Measurements from ENCODE around the gene PTK7. TPM values are rescaled to one million over a fixed set of nuclear protein-coding genes. Genes with fewer than 3 reads are reported as not detected.

Gene PTK7
- polyA plus RNA-seq, 4 donors = 234 to 249 (median 244) TPM

- DNase-seq (ENCODE audit: low read depth in 4 of 4, low spot score in 3 of 4) = peak; percentile 92 to 97 (median 95)
These were observed 98.4 kb downstream of the PTK7 start for GRCh38 chr6:43174263-43175112.

GRCh38 chr6:43175676-43176422 lies 99.7 kb downstream of the PTK7 start:
- no peak for DNase-seq (ENCODE audit: low read depth in 4 of 4, low spot score in 3 of 4)

- no peak for DNase-seq (ENCODE audit: low read depth in 4 of 4, low spot score in 3 of 4)
These were observed 100.3 kb downstream of the PTK7 start for GRCh38 chr6:43176423-43176786.

DNA sequence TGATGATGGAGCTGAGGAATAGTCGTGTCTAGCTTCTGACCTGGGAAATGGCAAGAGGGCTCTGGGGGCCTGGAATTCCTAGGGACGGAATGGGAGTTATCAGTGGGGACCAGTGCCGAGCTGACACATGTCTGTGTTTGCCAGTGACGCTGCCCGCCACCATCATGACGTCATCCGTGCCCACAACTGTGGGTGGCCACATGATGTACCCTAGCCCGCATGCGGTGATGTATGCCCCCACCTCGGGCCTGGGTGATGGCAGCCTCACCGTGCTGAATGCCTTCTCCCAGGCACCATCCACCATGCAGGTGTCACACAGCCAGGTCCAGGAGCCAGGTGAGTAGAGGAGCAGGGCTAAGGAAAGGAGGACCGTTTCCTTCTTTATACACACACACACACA lies 102.0 kb downstream of the PTK7 start:
- no peak for DNase-seq (ENCODE audit: low read depth in 4 of 4, low spot score in 3 of 4)

DNA sequence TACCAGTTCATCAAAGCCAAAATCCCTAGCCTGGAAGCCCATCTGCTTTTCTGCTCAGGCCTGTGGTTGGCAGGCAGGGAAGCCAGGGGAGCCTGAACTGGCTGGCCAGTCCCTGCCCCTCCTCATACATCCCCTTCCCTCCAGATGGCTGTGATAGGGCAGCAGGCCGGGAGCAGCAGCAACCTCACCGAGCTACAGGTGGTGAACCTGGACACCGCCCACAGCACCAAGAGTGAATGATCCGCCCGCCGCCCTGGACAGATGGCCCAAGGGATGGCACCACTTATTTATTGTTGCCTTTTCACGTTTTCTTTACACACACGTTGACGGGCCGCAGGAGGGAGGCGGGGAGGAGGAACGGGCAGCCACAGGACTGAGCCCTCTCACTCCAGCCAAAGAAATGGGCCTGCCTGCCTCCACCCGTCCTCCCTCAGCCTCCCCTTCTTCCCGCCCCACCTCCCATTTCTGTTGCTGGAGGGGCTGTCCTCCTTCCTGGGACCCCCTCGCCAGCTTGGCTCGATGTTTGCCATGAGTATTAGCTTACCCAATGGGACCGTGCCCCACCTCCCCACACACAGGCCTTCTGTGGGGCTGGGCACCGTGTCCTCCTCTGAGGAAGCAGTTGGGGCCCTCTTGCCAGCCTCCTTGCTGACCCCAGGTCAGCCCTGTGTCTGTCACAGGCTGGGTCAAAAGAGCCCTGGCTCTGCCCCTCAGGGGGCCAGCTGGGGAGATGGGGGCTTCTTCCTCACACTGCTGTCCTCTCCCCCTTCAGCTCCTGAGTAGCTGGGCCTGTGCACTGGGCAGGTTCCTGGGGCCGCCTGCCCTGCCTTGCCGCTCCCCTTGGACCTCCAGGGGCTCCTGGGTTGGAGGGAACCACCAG lies 103.1 kb downstream of the PTK7 start:
- no peak for DNase-seq (ENCODE audit: low read depth in 4 of 4, low spot score in 3 of 4)

DNA sequence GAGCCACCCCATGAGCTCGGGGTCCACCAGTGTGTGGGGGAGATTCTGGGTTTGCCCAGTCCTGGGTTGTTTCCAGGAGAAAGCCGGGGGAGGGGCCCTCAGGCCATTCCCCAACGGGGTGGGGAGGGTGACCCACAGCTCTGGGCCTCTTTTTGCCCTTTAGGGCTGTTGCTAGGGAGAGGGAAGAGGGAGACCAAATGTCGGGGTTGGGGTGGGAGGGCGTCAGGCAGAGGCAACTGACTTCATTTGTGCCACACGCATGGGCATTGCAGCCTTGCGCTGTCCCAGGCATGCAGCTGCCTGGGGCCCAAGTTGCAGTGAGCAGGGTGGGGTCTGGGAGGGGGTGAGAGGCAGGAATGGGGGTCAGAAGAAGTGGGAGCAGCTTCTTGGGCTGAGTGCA lies 103.9 kb downstream of the PTK7 start:
- DNase-seq (ENCODE audit: low read depth in 4 of 4, low spot score in 3 of 4) = no peak

GRCh38 chr6:43180985-43181384 lies 104.9 kb downstream of the PTK7 start:
- DNase-seq (ENCODE audit: low read depth in 4 of 4, low spot score in 3 of 4) = no peak

- no peak for DNase-seq (ENCODE audit: low read depth in 4 of 4, low spot score in 3 of 4)
These were observed 105.5 kb downstream of the PTK7 start for GRCh38 chr6:43181621-43181941.

- peak in 3 of 4 donors; percentile 57 to 70 (median 69) for DNase-seq (ENCODE audit: low read depth in 4 of 4, low spot score in 3 of 4)
These were observed 106.1 kb downstream of the PTK7 start, which contains the start of gene CUL9 for GRCh38 chr6:43181942-43182860. Gene CUL9, plus strand, starts transcription at chr6:43182196. Its CDS starts 2,115 bp downstream, at chr6:43184311.

GRCh38 chr6:43183441-43183840 lies 107.3 kb downstream of the PTK7 start:
- DNase-seq (ENCODE audit: low read depth in 4 of 4, low spot score in 3 of 4) = no peak

DNA sequence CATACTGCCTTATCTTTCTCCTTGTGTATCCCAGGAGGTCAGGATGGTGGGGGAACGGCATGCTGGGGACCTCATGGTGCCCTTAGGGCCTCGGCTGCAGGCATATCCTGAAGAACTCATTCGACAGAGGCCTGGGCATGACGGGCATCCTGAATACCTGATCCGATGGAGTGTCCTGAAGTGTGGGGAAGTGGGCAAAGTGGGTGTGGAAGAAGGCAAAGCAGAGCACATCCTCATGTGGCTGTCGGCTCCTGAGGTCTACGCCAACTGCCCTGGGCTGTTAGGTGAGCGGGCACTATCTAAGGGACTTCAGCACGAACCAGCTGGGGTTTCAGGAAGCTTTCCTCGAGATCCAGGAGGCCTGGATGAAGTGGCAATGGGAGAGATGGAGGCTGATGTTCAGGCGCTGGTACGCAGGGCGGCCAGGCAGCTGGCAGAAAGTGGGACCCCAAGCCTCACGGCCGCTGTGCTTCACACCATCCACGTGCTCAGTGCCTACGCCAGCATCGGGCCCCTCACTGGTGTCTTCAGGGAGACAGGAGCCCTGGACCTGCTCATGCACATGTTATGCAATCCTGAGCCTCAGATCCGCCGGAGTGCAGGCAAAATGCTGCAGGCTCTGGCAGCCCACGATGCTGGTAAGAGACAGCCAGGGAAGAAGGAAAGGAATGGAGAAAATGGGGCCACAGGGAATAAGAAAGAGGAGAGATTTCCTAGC lies 108.3 kb downstream of the PTK7 start:
- DNase-seq (ENCODE audit: low read depth in 4 of 4, low spot score in 3 of 4) = no peak

GRCh38 chr6:43185391-43185985 lies 109.4 kb downstream of the PTK7 start:
- no peak for DNase-seq (ENCODE audit: low read depth in 4 of 4, low spot score in 3 of 4)

DNA sequence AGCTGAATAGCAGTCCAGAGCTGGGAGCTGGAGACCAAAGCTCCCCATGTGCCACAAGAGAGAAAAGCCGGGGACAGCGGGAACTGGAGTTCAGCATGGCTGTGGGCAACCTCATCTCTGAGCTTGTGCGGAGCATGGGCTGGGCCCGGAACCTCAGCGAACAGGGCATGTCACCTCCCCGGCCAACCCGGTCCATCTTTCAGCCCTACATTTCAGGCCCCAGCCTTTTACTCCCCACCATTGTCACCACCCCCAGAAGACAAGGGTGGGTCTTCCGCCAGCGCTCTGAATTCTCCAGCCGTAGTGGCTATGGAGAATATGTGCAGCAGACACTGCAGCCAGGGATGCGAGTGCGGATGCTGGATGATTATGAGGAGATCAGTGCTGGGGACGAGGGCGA lies 109.9 kb downstream of the PTK7 start:
- no peak for DNase-seq (ENCODE audit: low read depth in 4 of 4, low spot score in 3 of 4)

- no peak for DNase-seq (ENCODE audit: low read depth in 4 of 4, low spot score in 3 of 4)
These were observed 110.6 kb downstream of the PTK7 start for GRCh38 chr6:43186706-43187105.

GRCh38 chr6:43187821-43188220 lies 111.7 kb downstream of the PTK7 start:
- no peak for DNase-seq (ENCODE audit: low read depth in 4 of 4, low spot score in 3 of 4)

DNA sequence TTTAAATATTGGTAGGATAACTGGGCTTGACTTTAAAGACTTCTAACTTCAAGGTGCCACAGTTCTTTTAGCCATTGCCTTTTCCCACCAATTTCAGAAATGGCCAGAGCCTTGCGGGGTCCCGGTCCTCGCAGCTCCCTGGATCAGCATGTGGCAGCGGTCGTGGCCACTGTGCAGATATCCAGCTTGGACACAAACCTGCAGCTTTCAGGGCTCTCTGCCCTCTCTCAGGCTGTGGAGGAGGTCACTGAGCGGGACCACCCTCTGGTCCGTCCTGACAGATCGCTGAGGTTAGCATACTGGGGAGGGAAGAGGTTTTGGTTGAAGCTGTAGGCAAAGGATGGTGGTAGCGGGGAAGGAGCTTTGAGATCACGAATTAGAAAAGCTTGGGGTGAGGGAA lies 112.3 kb downstream of the PTK7 start:
- no peak for DNase-seq (ENCODE audit: low read depth in 4 of 4, low spot score in 3 of 4)

GRCh38 chr6:43189776-43190304 lies 113.7 kb downstream of the PTK7 start:
- no peak for DNase-seq (ENCODE audit: low read depth in 4 of 4, low spot score in 3 of 4)

DNA sequence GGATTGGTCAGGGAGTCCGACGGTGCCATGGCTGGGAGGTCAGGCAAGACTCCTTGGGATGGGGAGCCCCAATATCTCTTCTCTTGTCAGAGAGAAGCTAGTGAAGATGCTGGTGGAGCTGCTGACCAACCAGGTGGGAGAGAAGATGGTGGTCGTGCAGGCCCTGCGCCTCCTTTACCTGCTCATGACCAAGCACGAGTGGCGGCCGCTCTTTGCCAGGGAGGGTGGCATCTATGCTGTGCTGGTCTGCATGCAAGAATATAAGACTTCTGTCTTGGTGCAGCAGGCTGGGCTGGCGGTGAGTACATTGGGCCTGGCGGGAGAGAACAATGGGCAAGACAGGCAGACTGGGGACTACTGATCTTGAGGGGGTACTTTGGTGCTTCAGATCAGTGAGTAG lies 116.8 kb downstream of the PTK7 start:
- no peak for DNase-seq (ENCODE audit: low read depth in 4 of 4, low spot score in 3 of 4)

DNA sequence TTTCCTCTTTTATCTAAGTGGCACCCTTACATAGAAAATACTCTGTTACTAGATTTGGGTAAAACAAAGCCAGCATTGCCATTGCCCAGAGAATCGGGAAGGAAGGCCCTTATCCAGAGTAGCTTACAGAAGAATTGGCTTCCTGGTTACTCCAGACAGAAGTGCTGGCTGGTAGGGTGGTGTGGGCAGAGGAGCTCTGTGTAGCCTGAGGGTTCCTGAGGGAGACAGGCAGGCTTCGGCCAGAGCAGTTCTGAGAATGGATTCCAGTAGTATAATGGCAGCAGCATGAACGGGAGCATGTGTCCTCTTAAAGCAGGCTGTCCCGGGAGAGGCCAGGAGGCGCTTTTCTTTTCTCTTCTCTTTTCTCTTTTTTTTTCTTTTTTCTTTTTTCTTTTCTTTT lies 117.8 kb downstream of the PTK7 start:
- DNase-seq (ENCODE audit: low read depth in 4 of 4, low spot score in 3 of 4) = no peak

All from right renal pelvis (tissue), 4 donors.